CD4-positive, alpha-beta T cell (primary cell): ENCODE measurements around the gene CCDC92B. TPM values are rescaled to one million over a fixed set of nuclear protein-coding genes. Genes with fewer than 3 reads are reported as not detected.

ENCODE experiments used
- ATAC-seq: fragments of 200-7000 bp; cut with Tn5 transposase; one replicate; pipeline ENCODE4 v1.10.0; 2022; ENCODE audit warnings: mild to moderate bottlenecking; ENCODE audit not compliant: poor library complexity
- CTCF ChIA-PET: fragments of 350-600 bp; sonication (Branson Sonifier 250); formaldehyde crosslinking; loops from one replicate; lab custom pipeline; 2021; ENCODE audit warnings: antibody characterized with exemption, inconsistent platforms; lab: Charles Lee
- POLR2A ChIA-PET: fragments of 350-600 bp; sonication (Branson Sonifier 250); formaldehyde crosslinking; loops from one replicate; lab custom pipeline; 2021; ENCODE audit warnings: antibody characterized with exemption, inconsistent platforms; lab: Charles Lee
- DNase-seq, 14 experiments: peaks; one replicate each; pipeline ENCODE4 v3.0.0-alpha.2; 2013 to 2020; ENCODE audit warnings: mixed read lengths in 2 of 14
- H3K27ac ChIP-seq, 2 donors: one replicate each; pipeline versions ENCODE4 v1.5.1 to v1.7.0; 2013; ENCODE audit warnings: low read length in 2 of 2, low read depth in 1 of 2, mild to moderate bottlenecking in 1 of 2
- H3K27me3 ChIP-seq, 2 experiments: 1 replicate in 1 of 2; 2 replicates in 1 of 2; pipeline versions ENCODE4 v1.6.1 to v1.7.0; 2013; ENCODE audit warnings: low read length in 2 of 2, control low read depth in 1 of 2, mild to moderate bottlenecking in 1 of 2, moderate library complexity in 1 of 2; ENCODE audit not compliant: insufficient read depth in 2 of 2, control insufficient read depth in 1 of 2
- H3K36me3 ChIP-seq: one replicate; pipeline ENCODE4 v1.6.1; 2013; ENCODE audit warnings: low read length, control low read depth; ENCODE audit not compliant: insufficient read depth
- H3K4me1 ChIP-seq: one replicate; pipeline ENCODE4 v1.6.1; 2013; ENCODE audit warnings: low read length, control low read depth; ENCODE audit not compliant: insufficient read depth
- H3K4me3 ChIP-seq: one replicate; pipeline ENCODE4 v1.5.1; 2013; ENCODE audit warnings: mild to moderate bottlenecking, low read length, moderate library complexity
- H3K9me3 ChIP-seq, 2 experiments: 1 replicate in 1 of 2; 2 replicates in 1 of 2; pipeline versions ENCODE4 v1.6.1 to v1.7.0; 2013; ENCODE audit warnings: low read length in 2 of 2, mild to moderate bottlenecking in 2 of 2, control low read depth in 1 of 2, moderate library complexity in 1 of 2; ENCODE audit not compliant: control insufficient read depth in 1 of 2, insufficient read depth in 1 of 2
- H3K27ac Mint-ChIP-seq: one replicate; pipeline ENCODE4 v1.8.0; 2020; ENCODE audit warnings: mixed read lengths
- H3K27me3 Mint-ChIP-seq: one replicate; pipeline ENCODE4 v1.8.0; 2021; ENCODE audit warnings: mixed read lengths
- H3K36me3 Mint-ChIP-seq: one replicate; pipeline ENCODE4 v1.8.0; 2021; ENCODE audit warnings: low read depth, mixed read lengths
- H3K4me1 Mint-ChIP-seq: one replicate; pipeline ENCODE4 v1.8.0; 2021; ENCODE audit warnings: low read depth, mixed read lengths
- H3K4me3 Mint-ChIP-seq: one replicate; pipeline ENCODE4 v1.8.0; 2020; ENCODE audit warnings: mild to moderate bottlenecking, mixed read lengths
- H3K9me3 Mint-ChIP-seq: one replicate; pipeline ENCODE4 v1.8.0; 2020; ENCODE audit warnings: mixed read lengths
- CTCF ChIP-seq: fragments of 200-600 bp; IDR thresholded peaks from one replicate; pipeline ENCODE4 v1.8.0; 2022; ENCODE audit warnings: antibody characterized with exemption, mild to moderate bottlenecking
- intact Hi-C, 2 experiments: fragments of 100-400 bp; cut with DNase I in 1 of 2; cut with micrococcal nuclease in 1 of 2; formaldehyde crosslinking; loops; one replicate each; pipeline versions ENCODE4 v1.15.1 to v1.9.0; 2023 to 2025; cut with DNase I, micrococcal nuclease
- total RNA-seq, 174 experiments: library from RNA in 2 of 174; stranded (reverse) in 2 of 174; gene quantifications; one replicate each; pipeline ENCODE4 v1.2.3 and lab custom pipeline; 2021 to 2026

CCDC92B gene
- total RNA-seq, 2 experiments from 2014 or later = 0.11 to 0.28 TPM

- Mint-ChIP-seq H3K27me3 (no peaks in the 10 kb centered on the region), H3K27ac (no peak overlapping the region), H3K9me3 (no peaks in the 10 kb centered on the region), H3K36me3 (peaks cover 39% of the 10 kb centered on the region), H3K4me1 (peaks cover 11% of the 10 kb centered on the region), H3K4me3 (no peak overlapping the region)
- Histone ChIP-seq H3K4me1 (peaks cover 29% of the 10 kb centered on the region), H3K4me3 (no peak overlapping the region), H3K36me3 (peaks cover 41% of the 10 kb centered on the region), H3K27me3 (no peaks in the 10 kb centered on the region), H3K9me3 (no peaks in the 10 kb centered on the region), H3K27ac (no peak overlapping the region)
- no peak for TF ChIP-seq CTCF
- ATAC-seq (no peak), DNase-seq (peak in 1 of 14 experiments; percentile 17)
- ChIA-PET POLR2A (no interaction called here), CTCF (interaction anchor here (1.3 kb wide), 1 partner anchor 10 kb away, joined by 3 read pairs; no protein-coding TSS in a partner anchor)
- intact Hi-C loops = loop anchor here in 1 of 2 experiments (10.0 kb wide), 1 partner anchor 301 kb away; no protein-coding TSS in a partner anchor
Observed at GRCh38 chr17:2685696-2686095, 63.8 kb downstream of the CCDC92B start.

GRCh38 chr17:2684549-2684948, 64.9 kb downstream of the CCDC92B start:
- Histone ChIP-seq H3K9me3 (no peaks in the 10 kb centered on the region), H3K4me1 (peaks cover 17% of the 10 kb centered on the region), H3K36me3 (peaks cover 49% of the 10 kb centered on the region), H3K27me3 (no peaks in the 10 kb centered on the region), H3K27ac (no peak overlapping the region), H3K4me3 (no peak overlapping the region)
- Mint-ChIP-seq H3K4me3 (peak overlapping the region; percentile 25), H3K36me3 (peaks cover 51% of the 10 kb centered on the region), H3K9me3 (no peaks in the 10 kb centered on the region), H3K27ac (peak overlapping the region; percentile 24), H3K4me1 (peaks cover 11% of the 10 kb centered on the region), H3K27me3 (no peaks in the 10 kb centered on the region)
- CTCF ChIA-PET = interaction anchor here (1.3 kb wide), 1 partner anchor 9 kb away, joined by 3 read pairs; no protein-coding TSS in a partner anchor
- POLR2A ChIA-PET = interaction anchor here (1.0 kb wide), 1 partner anchor 10 kb away, joined by 3 read pairs; no protein-coding TSS in a partner anchor
- TF ChIP-seq CTCF = no peak
- intact Hi-C loops = loop anchor here in 1 of 2 experiments (10.0 kb wide), 1 partner anchor 300 kb away; no protein-coding TSS in a partner anchor
- ATAC-seq (no peak), DNase-seq (peak in 1 of 14 experiments; percentile 17)

GRCh38 chr17:2683912-2684311, 65.5 kb downstream of the CCDC92B start:
- TF ChIP-seq CTCF = no peak
- ChIA-PET CTCF (no interaction called here), POLR2A (no interaction called here)
- Mint-ChIP-seq H3K36me3 (peaks cover 57% of the 10 kb centered on the region), H3K4me3 (no peak overlapping the region), H3K27me3 (no peaks in the 10 kb centered on the region), H3K9me3 (no peaks in the 10 kb centered on the region), H3K4me1 (peaks cover 5% of the 10 kb centered on the region), H3K27ac (peak overlapping the region; percentile 24)
- DNase-seq (no peak), ATAC-seq (no peak)
- no peaks in the 10 kb centered on the region for H3K9me3 ChIP-seq
- H3K4me1 ChIP-seq = peaks cover 11% of the 10 kb centered on the region
- peaks cover 53% of the 10 kb centered on the region for H3K36me3 ChIP-seq
- intact Hi-C loops = loop anchor here in 1 of 2 experiments (10.0 kb wide), 1 partner anchor 299 kb away; no protein-coding TSS in a partner anchor
- H3K27ac ChIP-seq = no peak overlapping the region
- no peak overlapping the region for H3K4me3 ChIP-seq
- no peaks in the 10 kb centered on the region for H3K27me3 ChIP-seq
